HG02798 (cell line): ENCODE results near the gene CYP3A7.
"Not testable (repeated sequence)": the region's sequence is repeated elsewhere in the genome, so short reads cannot be mapped to it uniquely, and the experiment has no call there.

Source experiments
- ATAC-seq: cut with Tn5 transposase; IDR thresholded peaks from one replicate; pipeline ENCODE4 v1.9.1; 2021; ENCODE audit warnings: mild to moderate bottlenecking; ENCODE audit not compliant: unreplicated experiment, poor library complexity

Gene CYP3A7

DNA sequence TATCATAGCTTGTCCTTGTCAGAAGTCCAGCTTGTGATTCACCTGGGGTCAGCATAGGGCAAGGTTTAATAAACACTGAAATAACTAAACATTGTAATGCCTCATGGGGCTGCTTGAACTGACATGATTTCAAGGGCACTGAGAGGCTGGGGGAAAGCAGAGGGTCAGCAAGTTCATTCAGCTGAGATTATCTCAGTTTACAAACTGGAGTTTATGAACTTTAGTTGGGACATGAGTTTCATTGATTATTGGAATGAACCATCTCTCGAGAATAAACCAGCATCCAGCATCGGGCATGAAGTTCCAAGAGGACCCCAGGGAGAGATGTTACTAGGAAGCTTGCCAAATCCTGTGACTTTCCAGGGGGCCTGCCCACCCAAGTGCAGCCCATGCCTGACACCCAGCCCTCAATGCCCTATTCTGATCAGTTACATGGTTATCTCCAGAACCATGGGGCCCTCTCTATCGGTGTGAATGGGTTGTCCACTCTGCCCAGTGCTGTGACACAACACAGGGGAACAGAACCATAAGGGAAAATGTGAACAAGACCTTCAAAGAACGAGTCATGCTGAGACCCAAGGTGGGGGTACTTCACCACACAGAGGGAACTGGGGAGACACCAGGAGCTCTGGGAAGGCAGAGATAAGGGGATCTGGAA is 7.9 kb upstream of the CYP3A7 start:
- no peak for ATAC-seq

DNA sequence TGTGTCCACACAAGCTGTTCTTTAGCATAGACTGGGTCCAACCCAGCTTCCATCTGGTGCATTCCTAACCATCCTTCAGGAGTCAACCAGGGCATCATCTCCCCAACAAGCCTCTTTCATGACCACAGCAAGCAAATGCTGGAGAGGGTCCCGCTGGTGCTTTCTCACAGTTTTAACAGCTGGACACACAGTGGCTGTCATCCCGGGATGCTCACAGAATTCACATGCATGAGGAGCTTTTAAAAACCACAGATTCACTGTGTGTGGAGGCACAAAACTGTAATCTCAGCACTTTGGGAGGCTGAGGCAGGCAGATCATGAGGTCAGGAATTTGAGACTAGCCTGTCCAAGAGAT is 6.4 kb upstream of the CYP3A7 start:
- no peak for ATAC-seq

DNA sequence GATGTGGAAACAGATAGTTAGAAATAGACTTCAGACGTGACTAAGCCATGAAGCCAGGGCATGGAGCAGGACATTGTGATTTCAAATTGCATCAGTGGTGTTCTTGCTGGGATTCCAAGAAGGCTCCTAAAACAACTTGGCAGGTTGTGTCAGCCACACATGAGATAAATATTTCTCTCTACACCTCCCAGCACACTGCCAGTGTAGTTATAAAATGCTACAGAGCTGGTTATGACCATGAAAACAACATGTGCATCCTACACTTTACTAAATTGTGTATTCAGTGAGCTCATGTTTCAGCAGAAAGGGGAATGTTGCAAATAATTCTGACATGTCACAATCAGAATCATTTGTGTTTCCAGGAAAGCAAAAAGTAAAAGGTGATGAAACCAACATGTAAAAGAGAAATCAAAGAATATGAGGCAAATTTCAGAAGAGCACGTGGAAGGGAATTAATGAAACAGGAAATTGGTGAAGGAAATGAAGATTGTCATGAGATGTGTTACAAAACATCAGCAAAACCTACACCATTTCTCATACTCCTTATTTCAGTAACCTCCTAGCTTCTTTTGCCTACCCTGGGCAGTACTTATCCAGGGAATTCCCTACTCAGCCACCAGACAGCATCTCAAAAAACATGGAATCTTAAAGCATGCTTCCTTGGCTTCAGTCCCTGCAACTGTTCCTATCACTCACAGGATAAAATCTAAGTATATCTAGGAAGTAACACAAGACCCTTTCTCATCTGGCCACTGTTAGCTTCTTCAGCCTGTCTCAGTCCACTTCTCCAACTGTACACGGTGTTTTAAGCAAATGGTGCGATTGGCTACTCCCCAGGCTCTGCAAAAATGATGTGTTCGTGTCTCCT is 5.8 kb upstream of the CYP3A7 start:
- ATAC-seq = no peak

DNA sequence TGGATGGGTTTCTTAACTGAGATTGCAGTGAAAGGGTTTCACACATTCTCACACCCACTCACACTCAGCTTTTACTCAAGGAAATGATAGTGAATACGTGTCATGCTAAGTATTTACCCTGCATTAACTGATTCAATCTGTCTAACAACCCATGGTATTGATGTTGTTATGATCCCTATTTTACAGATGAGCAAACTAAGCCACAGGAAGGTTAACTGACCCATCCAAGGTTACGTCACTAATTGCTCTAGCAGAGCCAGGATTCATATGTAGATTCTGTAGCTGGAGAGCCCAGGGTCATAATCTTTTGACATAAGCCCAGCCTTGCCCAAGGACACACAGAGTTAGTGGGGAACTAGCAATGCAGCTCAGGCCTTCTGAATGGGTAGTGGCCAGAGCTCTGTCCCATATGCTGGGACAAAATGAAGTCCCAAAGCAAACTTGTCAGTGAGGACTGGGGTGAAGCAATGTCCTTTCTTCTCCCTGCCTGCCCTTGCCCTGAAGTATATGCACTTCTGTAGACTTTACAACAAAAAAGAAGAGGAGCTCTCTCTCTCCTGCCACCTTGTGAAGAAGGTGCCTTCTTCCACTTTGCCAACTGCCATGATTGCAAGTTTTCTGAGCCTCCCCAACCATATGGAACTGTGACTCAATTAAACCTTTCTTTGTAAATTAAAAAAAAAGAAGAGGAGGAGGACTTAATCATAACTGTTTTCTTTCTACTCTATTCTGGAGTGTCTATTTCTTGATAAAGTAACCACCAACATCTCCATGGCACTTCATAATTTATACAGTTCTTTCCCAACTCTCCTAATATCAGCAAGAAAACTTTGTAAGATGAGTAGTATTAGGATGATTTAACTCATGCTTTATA is 4.9 kb upstream of the CYP3A7 start:
- no peak for ATAC-seq

DNA sequence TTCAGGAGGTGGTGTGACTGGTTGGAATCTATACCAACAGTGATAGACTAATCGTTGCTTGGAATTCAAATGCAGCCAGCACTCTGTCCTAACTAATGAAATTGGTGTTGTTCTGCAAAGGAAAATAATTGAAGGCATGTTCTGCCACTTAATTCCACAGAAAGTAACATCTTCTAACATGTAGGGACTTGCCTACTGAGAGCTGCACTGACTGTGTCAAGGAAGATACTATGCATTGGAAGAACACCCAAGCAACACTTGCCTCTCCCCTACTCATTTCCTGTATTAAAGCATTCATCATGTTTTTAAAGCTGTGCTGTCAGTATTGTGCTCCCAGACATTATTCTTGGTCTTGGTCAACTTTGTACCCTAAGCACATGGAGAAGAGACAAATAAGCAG is 2.7 kb upstream of the CYP3A7 start:
- no peak for ATAC-seq

DNA sequence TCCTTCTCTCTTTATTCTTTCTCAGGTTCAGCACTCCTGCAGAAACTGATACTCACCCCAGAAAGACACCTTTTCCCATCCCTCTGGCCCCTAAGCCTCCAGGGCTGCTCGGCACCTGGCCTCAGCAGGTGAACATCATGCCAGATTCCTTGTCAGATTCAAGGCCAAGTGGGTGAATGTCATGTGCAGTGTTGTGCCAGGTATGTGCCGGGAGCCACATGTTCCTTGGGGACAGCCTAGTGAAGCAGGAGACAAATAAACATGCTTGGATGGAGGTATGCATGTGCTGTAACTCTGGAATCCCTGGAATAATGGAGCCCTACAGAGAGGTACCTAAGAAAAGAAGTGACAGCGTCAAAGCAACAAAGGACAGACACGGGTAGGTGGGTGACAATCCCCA is 1.7 kb upstream of the CYP3A7 start:
- ATAC-seq = not testable (repeated sequence)

DNA sequence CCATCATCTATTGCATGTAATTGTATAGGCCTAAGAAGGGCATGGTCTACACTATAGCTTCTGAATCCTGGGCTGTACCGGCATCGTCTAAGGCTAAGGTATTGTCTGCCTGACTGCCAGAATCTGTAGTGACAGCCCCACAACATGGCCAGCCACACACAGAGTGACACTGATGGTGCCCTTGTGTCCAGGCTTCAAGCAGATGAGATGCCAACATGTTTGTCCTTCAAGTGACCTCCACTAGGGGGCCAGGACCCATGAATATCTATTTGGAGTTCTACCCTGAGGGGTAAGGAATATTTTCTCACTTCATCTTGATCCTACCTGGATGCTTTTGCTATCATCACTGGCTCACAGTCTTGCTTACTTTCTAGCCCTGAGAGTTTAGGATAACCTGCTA is 1.5 kb downstream of the CYP3A7 start:
- no peak for ATAC-seq

DNA sequence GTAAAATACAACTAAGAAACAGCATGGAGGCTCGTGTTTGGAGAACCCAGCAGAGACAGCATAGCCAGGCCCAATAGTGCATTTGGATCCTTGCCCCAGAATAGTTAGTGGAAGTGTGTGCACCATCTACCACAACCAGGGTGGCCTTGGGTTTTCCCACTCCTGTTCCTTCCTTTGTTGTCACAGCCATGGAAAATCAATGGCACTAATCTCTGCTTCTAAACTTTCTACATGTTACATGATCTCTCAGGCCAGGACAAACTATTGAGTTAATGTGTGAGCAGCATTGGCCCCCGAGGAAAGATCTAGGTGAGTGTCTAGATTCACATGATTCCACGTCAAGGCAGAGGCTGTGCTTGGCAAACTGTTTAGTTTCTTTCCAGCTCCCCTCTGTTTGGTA is 2.0 kb downstream of the CYP3A7 start:
- ATAC-seq = no peak

DNA sequence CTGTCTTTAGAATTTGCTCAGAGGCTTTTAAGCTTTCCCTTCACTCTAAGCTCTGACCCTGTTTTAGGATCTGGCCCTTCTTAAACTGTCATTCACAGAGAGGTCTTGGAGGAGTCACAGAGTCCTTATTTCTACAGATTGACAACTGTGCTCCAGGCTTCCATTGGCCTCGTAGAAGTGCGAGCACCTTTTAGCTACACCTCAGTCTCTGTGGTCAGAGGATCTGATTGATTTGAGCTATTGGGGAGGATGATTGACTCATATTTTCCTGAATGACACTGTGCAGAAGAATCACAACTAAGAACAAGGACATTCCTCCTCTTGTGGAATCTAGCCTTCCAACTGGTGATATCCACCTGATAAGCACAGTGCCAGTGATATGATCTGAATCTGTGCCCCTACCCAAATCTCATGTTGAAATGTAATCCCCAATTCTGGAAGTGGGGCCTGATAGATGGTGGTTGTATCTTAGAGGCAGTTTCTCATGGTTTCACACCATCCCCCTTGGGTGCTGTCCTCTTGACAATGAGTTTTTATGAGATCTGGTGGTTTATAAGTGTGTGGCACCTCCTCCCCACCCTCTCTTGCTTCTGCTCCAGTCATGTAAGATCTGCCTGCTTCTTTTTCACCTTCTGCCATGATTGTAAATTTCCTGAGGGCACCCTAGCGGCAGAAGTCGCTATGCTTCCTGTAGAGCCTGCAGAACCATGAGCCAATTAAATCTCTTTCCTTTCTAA is 3.2 kb downstream of the CYP3A7 start:
- ATAC-seq = no peak

DNA sequence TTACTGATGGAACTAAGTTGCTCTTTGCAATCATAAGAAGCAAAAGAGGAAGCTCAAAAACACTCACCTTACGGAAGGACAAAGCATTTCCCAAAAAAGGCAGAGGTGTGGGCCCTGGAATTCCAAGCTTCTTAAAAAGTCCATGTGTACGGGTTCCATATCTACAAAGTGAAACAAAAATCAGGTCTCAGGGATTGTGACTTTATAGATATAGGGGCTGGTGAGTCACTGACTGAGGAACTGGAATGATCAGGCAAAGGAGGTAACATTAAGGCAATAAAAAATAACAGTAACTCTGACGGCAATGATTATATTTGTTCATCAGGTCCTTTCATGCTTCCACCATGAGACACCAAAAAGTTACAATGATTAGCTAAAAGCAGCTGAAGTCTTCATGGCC is 4.0 kb downstream of the CYP3A7 start:
- ATAC-seq = no peak

DNA sequence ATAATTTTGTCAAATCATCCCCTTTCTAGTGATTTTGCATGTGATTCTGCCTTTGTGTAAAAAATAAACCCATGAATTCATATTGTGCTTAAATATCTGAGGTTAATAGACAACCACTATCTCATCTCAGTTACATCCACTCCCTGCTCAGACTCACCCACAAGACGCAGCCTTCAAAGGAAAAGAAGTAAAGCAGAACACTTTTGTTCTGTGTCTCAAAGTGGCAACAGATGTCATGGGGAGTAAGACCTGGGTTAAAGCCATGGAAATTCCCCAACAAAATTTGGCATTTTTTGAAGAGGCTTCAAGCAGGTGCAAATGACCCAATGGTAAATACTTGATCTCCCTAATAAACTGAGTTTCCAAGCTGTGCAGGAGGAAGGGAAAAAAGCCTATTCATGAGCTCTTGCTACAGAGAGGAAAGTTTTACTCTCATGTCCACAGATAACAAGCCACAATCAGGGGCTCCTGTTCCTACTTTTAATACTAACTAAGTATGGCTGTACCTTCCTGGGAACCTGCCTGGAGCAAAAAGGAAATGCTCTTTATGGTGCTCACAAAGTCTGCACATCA is 4.7 kb downstream of the CYP3A7 start:
- ATAC-seq = no peak

DNA sequence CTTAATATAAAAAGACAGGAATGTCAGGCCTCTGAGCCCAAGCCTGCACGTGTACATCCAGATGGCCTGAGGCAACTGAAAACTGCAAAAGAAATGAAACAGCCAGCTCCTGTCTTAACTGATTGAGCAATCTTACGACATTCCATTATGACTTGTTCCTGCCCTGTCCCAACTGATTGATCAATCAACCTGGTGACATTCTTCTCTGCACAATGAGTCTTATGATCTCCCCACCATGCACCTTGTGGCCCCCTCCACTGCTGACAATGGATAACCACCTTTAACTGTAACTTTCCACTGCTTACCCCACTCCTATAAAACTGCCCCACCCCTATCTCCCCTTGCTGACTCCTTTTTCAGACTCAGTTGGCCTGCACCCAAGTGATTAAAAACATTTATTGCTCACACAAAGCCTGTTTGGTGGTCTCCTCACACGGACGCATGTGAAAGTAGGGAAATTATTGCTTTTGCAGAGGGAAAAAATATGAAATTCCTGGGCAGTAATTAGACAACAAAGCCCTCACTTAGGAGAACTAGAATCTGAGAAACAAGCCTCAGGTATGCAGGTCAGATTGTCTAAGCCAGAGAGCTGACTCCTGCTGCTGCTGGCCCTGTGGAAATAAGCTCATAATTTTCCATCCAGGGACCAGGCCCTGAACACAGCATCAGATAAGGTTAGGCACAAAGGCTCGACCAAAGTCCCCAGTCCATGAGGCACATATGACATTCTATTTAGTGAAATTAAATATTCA is 5.3 kb downstream of the CYP3A7 start:
- no peak for ATAC-seq

DNA sequence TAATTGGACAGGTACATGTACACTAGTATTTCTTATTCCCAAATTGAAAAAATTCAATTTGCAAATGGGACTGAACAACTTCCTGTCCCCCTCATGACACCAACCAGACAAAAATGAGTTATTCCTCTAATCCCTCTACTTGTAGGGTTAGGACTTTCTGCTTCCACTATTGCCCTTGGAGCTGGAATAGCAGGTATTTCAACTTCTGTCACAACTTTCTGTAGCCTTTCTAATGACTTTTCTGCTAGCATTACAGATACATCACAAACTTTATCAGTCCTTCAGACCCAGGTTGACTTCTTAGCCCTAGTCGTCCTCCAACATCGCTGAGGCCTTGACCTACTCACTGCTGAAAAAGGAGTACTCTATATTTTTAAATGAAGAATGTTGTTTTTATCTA is 6.4 kb downstream of the CYP3A7 start:
- ATAC-seq = no peak

DNA sequence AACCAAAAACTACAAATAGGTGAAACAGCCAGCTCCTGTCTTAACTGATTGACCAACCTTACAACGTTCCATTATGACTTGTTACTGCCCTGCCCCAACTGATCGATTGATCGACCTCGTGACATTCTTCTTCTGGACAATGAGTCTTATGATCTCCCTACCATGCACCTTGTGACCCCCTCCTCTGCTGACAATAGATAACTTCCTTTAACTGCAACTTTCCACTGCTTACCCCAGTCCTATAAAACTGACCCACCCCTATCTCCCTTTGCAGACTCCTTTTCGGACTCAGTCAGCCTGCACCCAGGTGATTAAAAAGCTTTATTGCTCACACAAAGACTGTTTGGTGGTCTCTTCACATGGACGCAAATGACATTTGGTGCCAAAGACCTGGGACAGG is 11.8 kb downstream of the CYP3A7 start:
- not testable (repeated sequence) for ATAC-seq

DNA sequence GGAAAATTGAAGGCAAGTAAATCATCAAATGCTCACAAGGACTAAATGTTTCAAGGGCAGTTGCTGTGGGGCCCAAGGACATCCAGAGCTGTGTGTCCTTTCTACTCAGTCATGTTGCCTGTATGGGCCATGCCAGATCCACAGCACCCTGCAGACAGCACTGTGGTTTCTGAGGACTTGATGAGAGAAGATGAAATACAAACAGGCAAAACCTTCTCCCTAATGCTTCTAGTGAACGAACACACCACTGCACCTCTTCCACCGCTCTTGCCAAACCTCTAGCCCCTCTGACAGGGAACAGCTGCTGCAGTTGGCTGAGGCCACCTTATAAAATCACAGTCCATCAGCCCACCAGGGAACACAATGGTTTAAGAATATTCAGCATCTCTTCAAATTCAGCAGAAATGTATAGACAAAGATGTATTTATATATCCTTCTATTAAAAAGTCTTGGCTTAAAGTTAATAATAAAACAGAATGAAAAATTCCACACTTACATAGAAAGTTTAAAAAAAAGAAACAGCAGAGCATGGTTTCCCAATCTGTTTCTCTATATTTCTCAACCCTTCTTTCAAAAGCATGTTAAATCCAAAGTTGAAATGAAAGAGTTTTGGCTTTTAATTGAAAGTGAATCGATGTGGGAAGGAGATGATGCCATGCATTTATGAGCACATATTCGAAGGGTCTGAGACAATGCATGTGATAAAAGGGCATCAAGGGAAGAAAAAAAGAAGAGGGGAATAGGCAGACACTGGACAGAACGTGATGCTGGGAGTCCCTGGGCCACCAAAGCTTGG is 14.0 kb downstream of the CYP3A7 start:
- ATAC-seq = no peak

DNA sequence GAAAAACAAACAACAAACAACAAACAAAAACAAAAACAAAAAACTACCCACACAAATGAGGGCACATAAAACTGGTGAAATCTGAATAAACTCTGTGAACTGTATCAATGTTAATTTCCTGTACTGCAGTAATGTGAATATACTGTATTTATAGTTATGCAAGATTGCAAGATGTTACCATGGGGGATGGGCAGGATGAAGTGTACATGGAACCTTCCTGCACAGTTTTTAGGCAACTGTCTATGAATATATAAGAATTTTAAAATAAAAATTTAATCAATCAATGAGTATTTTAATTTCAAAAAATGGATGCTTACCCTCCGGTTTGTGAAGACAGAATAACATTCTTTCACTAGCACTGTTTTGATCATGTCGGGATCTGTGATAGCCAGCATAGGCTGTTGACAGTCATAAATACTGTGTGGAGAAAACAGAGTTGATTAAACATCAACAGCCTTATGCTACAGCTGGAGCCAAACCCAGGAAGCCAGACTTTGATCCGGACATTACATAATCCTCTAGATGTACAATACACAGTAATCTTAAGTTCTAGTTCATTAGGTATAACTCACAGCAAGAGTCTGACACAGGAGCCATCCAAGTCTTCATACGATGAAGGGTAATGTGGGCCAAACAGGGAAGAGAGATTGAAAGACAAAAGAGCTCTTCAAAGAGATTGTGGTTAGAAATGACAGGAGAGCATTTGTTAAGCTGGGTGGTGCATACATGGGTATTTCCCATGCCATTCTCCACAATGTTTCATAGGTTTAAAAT is 14.8 kb downstream of the CYP3A7 start:
- no peak for ATAC-seq

DNA sequence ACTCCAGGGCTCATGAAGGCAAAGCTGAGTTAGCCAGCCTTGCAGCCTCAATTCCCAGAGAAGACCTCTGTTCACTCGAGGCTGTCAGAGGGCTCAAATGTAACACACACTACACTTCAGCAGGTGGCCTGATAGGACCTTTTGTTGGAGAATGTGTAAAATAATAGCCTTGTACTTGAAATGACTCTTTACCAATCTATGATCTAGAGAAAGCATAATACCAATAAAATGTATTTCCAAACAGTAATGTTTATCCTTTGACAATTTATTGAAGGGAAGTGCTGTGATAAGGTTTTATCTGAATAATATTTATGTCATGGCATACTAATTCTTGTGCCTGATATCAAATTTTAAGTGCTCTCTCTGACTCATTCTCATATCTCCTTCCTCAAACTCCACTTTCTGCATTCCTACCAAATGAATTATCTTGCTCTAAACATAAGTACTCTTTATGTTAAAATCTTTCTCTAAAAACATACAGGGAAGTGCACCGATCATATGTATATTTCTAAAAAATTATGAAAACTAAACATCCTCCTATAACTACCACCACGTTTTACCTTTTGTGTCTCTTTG is 20.9 kb downstream of the CYP3A7 start:
- no peak for ATAC-seq
